Cerebellar nuclear complex (tissue), 1 donor: Measurements from ENCODE around the gene PLAC1.

Experiments
- DNase-seq, 2 experiments: peaks; one replicate each; lab custom pipeline; 2025; lab: John Stamatoyannopoulos, UW

PLAC1 gene, protein sequence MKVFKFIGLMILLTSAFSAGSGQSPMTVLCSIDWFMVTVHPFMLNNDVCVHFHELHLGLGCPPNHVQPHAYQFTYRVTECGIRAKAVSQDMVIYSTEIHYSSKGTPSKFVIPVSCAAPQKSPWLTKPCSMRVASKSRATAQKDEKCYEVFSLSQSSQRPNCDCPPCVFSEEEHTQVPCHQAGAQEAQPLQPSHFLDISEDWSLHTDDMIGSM

DNA sequence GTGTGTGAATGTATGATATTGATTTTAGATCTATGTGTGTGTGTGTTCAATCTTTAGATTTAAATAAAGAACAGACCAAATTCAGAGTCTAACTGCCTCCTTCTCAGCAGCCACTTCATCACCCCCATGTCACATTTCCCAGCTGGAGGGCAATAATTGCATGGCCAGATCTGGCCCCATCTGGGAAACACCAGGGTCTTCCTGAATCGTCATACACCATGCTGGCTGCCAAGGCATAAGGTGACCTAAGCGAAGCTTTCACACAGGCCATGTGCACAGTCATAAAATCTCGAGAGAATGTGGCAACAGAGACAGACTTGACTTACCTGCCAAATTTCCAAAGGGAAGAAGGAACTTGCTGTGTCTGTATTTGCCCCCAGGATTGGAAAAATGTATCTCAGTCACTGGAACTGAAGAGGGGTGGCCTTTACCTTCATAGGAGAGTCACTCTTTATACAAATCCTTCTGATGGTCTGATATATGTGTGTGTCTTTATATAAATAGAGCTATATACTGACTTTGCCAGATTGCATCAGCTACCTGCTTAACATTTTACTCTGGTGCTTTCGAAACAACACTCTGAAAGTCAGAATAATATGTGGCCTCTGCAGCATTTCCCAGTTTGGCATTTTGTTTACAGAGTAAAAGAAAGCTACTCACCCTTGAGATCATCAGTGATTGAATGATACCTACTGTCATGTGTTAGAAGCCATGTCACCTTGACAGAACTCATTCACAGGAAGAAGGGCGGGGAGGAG lies at the start of gene PLAC1:
Gene PLAC1, minus strand, starts transcription at position 470 of the 758 bp plus-strand sequence. CDS start 91,789 bp downstream, outside the sequence.
- no peak for DNase-seq

DNA sequence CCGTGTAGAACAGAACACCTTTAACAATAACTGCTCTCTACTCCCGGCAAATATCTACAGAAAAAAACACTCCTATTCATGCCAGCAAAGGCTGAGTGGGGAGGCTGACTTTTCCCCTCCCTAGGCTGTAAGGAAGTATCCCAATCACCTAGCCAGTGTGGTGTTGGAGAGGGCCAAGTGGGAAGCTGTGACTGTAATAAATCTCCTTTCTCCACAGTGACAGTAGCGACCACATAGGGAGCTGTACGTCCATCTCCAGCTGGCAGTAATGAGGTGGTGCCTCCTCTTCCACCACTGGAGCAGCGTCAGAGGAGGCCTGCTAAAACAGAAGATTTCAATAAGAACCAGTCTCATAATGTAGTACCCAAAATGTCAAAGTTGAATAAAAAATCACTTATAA lies 47.9 kb upstream of the PLAC1 start:
- no peak for DNase-seq

DNA sequence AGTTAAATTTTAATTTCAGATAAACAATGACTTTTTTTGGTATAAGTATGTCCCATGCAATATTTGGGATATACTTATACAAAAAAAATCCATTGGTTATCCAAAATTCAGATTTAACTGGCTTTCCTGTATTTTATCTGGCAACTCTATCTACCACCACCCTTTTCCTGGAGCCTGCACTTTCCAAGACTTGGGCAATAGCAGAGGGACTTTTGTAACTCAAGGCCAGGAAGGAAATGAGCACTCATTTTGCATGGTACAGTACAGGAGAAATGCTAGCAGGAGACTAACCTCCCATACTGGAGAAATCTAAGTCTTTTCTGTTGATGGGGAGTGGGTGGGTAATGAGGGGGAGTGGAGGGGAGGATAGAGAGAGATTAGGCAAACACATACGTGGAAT lies 37.7 kb upstream of the PLAC1 start:
- no peak for DNase-seq

DNA sequence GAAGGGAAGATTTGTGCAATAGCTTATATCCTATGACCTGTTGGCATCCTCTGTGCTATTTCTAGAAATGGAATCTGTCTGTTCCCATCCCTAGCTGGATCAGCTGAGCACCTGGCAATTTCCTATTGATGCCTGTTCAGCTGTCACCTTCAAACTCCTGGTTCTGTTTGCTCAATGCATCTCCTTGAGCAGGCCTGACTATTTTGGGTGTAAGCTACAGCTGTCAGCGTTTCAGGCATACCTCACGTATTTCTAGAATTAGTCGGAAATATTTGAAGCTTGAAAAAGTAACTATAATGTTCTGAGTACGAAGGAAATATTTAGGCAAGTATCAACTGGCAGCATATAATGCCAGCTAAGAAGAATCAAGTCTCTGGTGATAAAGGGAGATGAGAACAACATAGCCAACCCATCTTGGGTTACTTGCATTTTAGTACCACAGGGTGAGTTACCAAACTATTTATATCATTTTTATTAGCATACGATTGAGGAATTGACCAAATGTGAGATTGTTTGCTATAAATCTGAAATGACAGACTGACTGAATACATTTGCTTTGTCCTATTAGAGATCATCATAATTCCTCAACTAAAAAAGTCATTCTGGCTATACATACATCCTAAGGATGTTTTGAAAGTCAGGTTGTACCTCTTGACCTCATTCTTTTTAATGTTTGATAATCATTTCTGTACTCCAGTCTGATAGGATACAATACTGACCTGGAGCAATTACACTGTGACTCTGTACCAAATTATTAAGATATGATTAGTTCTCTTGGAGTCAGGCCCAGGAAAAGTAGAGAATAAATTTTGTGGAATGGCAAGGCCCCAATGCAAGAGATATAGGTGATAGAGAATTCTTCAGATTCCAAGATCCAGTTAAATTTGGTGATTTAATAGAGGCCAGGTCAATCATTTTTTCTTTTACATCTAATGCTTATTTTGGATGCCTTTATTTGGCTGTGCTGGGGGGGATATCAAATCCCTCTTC lies 36.4 kb upstream of the PLAC1 start:
- DNase-seq: no peak

DNA sequence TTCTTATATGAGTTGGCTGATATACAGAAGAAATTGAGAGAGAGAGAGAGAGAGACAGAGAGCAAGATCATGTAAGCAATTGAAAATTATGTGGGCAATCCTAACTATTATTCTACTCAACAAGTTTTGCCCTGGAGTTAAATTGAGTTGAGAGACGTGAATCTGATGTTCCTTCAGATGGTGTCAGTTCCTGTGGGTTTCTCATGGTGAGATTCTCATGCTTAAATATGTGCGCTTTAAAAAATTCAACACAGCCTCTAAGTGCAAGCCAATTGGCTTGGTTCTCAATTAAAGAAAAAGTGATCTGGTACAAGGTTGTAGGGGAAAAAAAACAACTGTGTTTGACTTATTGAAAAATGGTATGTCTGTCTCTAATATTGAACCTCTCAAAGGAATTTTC lies 35.4 kb upstream of the PLAC1 start:
- DNase-seq: no peak

DNA sequence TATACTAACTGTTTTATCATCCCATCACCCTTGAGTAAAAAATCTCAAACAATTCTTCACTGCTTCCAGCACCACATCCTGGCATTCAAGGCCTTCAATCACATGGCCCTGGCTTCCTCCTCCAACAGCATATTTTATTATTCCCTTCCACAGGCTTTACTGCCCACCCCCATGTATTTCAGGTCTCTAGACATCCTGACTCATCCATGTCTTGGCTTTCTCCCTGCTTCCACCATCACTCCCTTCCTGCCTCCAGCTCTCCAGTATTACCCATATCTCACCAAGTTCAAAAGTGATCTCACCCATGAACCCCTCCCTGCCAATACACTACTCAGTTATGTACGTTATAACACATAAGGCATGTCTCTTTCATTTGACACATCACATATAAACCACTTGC lies 34.7 kb upstream of the PLAC1 start:
- DNase-seq: no peak

DNA sequence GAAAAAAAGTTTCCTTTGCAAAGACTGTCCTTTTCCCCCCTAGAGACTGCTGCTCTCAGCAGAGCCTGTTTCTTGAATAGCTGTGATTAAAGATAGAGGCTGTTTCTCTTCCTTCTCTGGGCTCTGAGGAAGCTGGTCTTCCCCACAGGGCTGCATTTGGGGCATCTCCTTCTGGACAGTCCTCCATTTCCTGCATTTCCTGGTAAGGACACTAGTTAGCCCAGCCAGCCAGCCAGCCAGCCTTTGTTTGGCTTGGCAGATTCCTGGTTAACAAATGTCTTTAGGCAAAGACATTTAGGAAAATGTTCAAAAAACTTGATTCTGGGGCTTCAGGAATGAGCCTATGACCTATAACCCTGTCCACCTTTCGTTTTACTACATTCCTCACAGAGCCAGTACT lies 34.0 kb upstream of the PLAC1 start:
- no peak for DNase-seq

DNA sequence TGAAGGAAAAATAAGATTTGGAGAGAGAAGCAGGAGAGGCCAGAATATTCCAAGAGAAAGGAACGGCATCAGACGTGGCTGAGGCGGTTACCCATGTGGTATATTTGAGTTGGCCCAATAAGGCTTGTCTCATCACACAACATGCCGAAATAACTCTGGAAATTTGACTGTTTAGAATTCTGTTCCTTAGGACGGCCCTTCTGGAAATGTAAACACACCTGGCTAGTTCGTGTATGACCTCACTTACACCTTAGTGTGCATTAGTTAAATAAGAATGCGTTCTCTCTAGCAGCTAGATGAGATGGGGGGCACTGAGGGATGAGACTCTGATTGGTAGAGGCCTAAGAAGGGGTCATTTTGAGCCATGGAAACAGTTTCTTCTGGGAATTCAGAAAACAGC lies 33.2 kb upstream of the PLAC1 start:
- DNase-seq: no peak

DNA sequence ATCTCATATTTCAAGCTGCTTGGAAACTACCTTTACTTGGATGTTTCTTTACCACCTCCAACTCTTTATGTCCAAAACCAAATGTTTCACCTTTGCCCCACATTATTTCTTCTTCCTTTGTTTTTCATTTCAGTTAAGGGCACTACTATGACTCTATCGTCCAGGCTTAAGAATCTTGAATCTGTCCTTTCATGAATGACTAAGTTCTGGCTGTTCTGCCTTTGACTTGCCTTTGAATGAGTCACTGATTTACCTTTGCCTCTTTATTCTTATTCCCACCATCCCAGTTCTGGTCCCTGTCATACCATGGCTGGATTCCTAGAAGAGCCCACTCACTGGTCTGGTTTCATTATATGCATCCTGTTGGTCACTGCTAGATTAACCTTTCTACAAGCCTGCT lies 30.6 kb upstream of the PLAC1 start:
- no peak for DNase-seq

DNA sequence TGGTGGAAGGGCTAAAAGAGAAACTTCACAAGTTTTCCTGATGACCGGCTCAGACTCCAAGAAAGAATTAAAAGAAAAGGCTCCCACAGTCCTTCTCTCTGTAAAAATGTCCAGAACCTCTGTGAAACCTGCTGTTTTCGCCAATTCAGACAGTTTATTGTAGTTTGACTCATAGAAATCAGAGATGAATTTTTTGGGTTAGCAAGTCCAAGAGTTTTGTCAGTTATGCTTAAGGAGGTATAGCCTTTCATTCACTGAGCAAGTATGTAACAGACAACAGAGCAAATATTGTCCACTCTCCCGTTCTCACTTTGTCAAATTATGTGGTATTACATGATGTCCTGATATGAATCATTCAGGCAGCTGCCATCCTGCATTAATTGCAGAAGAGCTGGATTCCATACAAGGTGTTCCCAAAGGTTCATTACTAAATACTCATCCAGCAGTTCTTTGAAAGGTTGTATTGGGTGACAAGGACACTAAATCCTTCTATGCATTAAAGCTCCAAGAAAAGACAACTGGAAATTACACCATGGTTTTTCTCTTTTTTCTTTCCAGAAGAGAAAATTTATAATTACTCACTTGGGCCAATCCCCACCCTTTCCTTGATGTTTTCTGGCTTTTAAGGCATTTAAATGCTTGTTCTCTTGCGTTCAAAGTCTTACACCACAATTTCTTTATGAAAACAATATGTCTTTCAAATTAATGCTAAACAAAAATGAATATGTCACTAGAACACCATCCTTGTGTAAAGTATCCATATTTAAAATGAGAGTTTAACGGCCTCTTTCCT lies 30.0 kb upstream of the PLAC1 start:
- no peak for DNase-seq

DNA sequence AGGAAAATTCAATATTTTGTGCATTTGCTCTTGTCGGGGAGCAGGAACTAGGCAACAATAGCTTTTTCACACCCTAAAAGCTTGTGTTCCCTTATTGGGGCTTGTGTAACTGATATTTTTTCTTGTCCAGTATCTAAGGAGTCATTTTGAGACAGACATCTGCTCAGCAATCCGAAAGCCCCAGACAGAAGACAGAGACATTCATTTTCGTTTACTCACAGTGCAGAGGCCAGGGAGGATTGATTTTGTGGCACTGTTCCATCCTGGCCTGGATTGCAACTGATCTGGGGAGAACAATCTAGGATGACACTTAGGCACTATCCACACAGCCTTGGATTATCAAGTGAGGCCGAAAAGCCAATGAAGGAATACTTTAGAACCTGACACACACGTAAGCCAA lies 27.4 kb upstream of the PLAC1 start:
- DNase-seq: no peak

DNA sequence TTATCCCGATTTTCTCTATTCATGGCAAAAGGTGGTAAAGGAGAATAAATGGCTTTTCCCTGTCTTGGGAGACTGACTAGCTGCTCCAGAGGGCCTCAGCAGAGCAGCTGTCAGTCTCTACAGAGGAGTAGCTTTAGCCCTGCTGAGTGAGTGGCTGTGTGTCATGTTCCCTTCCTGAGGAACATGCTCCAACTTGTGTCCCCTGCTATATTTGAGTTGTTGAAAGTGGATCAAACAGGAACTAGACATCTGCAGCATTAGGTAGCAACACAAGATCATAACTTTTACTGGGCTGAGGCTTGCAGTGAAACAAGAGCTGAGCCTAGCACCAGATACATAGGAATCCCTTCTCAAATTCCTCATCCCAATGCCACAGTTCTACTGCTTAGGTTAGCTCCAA lies 26.7 kb upstream of the PLAC1 start:
- DNase-seq: no peak

DNA sequence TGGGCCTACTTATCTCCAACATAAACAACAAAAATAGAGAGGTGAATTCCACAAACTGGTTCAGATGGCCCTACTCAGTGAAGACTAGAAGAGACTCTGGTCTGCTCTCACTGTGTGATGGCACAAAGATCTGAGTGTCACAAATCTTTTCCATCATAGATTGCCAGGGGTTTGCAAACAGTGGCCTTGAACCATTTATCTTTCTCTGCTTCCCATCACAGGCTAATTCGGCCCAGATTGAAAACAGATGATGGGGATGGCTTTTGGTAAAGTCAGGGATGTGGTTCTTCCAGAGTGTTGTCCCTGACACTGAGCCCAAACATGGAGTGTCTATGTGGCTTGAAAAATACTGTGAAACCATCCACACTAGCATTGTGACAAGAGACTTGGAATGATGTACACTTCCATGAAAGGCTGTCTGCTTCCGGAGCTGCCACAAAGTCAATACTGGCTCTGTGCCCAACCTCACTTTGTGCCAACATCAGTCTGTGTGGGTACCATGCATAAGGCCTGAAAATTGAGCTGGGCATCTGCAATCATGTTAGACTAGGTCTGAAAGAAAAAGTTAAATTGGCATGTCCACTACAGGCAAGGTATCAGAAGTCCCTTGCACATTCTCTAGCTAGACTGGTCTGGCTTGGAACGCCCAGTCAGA lies 25.2 kb upstream of the PLAC1 start:
- no peak for DNase-seq

DNA sequence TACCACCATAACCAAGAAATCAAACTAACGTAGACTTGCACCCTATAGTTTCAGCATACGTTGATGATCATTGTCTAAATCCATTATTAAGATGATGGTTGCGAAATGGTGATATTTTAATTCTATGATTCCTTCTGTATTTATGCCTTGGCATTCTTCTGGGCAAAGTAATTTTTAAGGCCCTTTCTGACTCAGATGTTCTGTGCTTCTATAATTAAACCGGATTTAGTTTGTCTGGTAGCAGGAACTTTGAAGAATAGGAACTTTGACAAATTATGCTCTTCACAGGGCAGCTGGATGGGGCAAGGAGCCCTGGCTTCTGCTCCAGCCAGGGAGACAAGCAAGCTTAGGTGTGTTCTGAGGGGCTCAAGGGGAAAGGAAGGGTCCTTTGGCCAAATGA lies 23.8 kb upstream of the PLAC1 start:
- DNase-seq: no peak

DNA sequence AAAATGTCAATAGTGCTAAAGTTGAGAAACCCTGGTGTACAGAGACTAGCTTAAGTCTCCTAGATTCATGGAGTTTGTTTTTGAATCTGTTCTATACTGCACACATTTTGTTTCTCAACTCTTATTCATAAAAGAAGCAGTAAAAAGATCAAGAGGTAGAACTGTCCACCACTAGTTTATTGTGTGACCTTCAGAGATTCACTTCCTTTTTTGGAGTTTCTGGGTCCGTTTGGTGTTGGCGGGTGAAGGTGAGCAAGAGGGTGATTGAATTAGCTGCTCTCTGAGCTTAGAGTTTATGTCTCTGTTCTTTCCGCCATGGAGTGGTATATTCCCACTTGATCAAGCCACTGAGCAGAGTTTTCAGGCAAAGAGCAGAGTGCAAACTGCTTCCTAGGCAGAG lies 21.4 kb upstream of the PLAC1 start:
- DNase-seq: no peak

DNA sequence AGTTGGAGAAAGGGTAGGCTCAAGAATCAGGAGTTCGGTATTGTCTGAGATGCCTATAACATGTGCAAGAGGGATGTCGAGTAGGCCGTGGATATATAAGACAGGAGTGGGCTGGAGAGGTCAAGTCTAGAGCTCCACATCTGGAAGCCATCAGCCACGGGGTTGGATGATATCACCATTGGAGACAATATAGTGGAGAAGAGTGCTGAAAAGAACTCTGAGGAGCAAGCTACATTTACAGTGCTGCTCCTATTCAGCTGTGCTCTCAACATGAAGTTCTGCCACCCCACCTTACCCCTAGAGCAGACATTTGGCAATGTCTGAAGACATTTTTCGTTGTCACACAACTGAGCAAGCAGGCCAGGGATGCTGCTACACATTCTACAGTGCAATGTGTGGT lies 20.9 kb upstream of the PLAC1 start:
- DNase-seq: no peak

DNA sequence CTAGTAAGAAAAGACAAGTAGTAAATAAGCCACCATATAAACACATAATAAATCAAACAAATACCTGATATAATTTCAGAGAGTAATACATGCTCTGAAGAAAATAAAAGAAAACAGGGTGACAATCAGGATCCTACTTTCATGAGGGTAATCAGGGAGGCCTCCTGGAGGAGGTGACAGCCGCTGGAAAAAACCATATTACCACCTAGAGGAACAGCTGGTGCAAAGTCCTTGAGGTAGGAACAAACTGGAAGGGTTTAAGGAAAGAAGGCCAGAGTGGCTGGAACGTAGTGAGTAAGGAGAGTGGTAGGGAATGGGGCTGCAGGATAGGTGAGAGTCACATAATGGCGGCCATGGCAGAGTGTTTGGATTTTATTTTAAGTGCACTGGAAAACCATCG lies 19.1 kb upstream of the PLAC1 start:
- no peak for DNase-seq

DNA sequence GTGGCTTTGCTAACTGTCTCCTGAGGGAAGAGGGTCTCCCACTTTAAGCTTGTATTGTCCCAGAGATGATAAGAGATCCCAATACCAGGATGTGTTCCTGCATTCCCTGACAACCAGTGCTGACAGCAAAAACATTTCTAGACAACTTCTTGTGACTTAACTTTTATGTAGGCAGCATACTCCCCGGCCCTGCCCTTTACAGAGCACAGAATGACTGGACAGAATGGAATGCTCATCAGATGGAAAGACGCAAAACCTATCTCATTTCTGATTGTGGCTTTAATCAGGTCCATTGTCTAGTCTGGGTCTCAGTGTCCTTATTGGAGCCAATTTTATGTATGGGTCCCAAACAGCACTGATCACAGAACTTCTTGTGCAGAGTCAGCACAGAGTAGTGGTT lies 18.2 kb upstream of the PLAC1 start:
- no peak for DNase-seq

DNA sequence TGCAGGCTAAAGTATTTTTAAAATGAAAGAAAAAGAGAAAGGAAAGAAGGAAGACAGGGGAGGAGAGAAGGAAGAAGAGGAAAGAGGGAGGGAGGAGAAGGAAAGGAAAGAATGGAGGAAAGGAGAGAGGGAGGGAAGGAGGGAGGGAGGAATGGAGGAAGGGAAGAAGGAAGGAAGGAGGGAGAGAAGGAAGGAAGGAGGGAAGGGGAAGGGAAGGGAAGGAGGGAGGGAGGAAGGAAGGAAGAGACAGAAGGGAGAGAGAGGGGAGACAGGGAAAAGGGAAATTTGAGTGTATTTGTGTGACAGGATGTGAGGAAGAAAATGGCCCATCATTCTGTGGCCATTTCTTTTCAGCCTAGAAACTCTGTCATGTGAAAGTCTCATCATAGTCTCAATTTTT lies 14.9 kb upstream of the PLAC1 start:
- DNase-seq: no peak

DNA sequence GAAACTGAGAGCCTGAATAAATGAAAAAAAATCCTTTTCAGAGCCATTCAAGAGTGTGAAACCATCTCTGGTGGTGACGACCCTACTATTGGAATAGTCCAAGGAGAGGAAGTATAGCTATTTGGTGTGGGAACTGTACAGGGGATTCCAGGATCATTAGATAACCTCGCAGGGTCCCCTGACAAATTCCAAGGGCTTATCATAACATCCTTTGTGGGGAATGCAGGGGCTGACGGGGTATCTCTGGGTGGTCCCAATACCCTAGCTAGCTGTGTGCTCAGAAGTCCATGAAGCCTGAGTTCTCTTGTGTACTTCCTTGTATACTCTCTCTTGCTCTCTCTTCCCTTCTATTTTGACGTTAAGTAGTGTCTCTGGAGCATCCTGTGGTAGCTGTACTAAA lies 13.8 kb upstream of the PLAC1 start:
- DNase-seq: no peak

DNA sequence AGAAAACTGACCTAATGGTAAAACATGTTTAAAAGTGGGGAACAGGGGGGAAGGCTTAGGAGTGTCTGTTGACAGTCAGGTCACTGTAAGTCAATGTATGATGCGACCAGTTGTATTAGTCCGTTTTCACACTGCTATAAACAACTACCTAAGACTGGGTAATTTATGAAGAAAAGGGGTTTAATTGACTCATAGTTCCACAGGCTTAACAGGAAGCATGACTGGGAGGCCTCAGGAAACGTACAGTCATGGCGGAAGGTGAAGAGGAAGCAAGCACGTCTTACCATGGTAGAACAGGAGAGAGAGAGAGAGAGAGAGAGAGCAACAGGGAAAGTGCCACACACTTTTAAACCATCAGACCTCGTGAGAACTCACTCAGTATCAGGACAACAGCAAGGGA lies 13.0 kb upstream of the PLAC1 start:
- no peak for DNase-seq
